ENCODE data around the gene ARFIP1.
"Not testable (repeated sequence)": the region's sequence is repeated elsewhere in the genome, so short reads cannot be mapped to it uniquely, and the experiment has no call there.

Gene ARFIP1, protein sequence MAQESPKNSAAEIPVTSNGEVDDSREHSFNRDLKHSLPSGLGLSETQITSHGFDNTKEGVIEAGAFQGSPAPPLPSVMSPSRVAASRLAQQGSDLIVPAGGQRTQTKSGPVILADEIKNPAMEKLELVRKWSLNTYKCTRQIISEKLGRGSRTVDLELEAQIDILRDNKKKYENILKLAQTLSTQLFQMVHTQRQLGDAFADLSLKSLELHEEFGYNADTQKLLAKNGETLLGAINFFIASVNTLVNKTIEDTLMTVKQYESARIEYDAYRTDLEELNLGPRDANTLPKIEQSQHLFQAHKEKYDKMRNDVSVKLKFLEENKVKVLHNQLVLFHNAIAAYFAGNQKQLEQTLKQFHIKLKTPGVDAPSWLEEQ

GRCh38 chr4:152779513-152780266 lies at the start of gene ARFIP1, which contains the start of gene TIGD4:
Gene ARFIP1, plus strand, starts transcription at chr4:152779954. Its CDS starts 49,680 bp downstream, at chr4:152829634.
Gene TIGD4, minus strand, starts transcription at chr4:152779730. Its CDS starts 8,726 bp downstream, at chr4:152771004.
- peak; percentile 42 for TF ChIP-seq POLR2A (IDR thresholded peaks at IDR 0.05; ENCODE audit: low read depth, low read length)
- FAIRE-seq (peak; percentile 94), DNase-seq (ENCODE audit: insufficient read length, low spot score) (peak; percentile 61)

DNA sequence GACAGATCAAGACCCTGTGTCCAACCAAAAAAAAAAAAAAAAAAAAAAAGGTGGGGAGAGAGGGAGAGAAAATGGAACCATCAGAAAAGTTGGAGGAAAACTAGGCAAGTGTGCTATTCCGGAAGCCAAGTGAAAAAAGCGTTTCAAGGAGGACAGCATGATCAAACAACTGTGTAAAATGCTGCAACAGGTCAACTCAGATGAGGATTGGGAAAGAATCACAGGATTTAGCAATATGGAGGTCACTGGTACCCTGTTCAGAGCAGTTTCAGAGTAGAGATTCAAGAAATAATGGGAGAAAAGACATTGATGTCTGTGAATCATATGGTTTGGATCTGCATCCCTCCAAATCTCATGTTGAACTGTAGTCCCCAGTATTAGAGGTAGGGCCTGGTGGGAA lies 47.8 kb upstream of the ARFIP1 start:
- DNase-seq (ENCODE audit: insufficient read length, low spot score) (no peak), FAIRE-seq (no peak)
- no peak for TF ChIP-seq POLR2A (IDR thresholded peaks at IDR 0.05; ENCODE audit: low read depth, low read length)

GRCh38 chr4:152734015-152734698 lies 45.6 kb upstream of the ARFIP1 start:
- no peak for TF ChIP-seq POLR2A (IDR thresholded peaks at IDR 0.05; ENCODE audit: low read depth, low read length)
- FAIRE-seq (no peak), DNase-seq (ENCODE audit: insufficient read length, low spot score) (no peak)

- TF ChIP-seq POLR2A (IDR thresholded peaks at IDR 0.05; ENCODE audit: low read depth, low read length), result no peak
- DNase-seq (ENCODE audit: insufficient read length, low spot score), result no peak
- FAIRE-seq, result no peak
Observed at GRCh38 chr4:152734699-152735050, 45.1 kb upstream of the ARFIP1 start.

GRCh38 chr4:152735396-152735859 lies 44.3 kb upstream of the ARFIP1 start:
- DNase-seq (ENCODE audit: insufficient read length, low spot score) (no peak), FAIRE-seq (no peak)
- TF ChIP-seq POLR2A (IDR thresholded peaks at IDR 0.05; ENCODE audit: low read depth, low read length), result no peak

DNA sequence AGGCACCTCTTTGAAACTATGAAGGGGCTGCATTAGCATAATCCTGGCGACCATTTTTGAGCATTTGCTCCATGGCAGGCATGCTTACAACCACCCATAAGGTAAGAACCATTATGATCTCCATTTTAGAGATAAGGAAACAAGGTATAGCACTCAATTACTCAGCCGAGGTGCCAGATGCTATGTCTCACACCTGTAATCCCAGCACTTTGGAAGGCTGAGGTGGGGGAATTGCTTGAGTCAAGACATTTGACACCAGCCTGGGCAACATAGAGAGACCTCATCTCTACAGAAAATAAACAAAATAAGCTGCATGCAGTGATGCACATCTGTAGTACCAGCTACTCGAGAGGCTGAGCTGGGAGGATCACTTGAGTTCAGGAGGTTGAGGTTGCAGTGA lies 43.8 kb upstream of the ARFIP1 start:
- DNase-seq (ENCODE audit: insufficient read length, low spot score) (no peak), FAIRE-seq (no peak)
- TF ChIP-seq POLR2A (IDR thresholded peaks at IDR 0.05; ENCODE audit: low read depth, low read length), result no peak

DNA sequence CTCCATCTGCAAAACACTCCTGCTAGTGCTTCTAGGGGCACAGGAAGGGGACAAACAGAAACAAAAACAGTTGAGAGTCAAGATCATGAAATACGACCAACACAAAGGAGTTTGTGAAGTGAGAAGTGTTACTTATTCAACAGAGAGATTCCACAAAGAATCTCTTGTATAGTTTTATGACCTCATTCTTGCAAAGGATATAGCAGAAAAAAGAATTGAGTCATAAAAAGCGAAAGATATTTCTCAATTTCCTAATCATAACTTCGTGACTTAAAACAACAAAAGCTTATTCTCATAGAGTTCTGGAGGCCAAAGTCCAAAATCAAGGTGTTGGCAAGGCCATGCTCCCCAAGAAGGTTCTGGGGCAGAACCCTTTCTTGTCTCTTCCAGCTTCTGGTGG lies 40.9 kb upstream of the ARFIP1 start:
- DNase-seq (ENCODE audit: insufficient read length, low spot score), result no peak
- no peak for TF ChIP-seq POLR2A (IDR thresholded peaks at IDR 0.05; ENCODE audit: low read depth, low read length)
- FAIRE-seq, result no peak

GRCh38 chr4:152747444-152747843 lies 32.3 kb upstream of the ARFIP1 start:
- DNase-seq (ENCODE audit: insufficient read length, low spot score), result no peak
- FAIRE-seq, result no peak
- no peak for TF ChIP-seq POLR2A (IDR thresholded peaks at IDR 0.05; ENCODE audit: low read depth, low read length)

DNA sequence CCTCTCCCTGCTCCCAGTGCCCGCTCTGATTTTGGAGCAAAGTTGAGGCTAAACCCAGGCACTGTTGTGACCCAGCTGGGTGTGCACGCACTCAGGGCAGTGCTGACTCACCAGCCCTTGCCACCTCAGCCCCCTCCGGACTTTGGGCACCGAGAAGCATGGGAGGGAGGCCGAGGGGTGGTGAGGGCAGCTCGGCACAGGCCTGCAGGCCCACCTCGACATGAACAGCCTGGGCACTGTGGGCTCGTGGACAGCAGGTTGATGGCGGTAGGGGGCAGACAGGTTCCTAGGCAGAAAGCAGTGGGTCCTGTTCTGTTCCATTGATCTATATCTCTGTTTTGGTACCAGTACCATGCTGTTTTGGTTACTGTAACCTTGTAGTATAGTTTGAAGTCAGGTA lies 31.1 kb upstream of the ARFIP1 start:
- FAIRE-seq (no peak), DNase-seq (ENCODE audit: insufficient read length, low spot score) (no peak)
- TF ChIP-seq POLR2A (IDR thresholded peaks at IDR 0.05; ENCODE audit: low read depth, low read length), result no peak

DNA sequence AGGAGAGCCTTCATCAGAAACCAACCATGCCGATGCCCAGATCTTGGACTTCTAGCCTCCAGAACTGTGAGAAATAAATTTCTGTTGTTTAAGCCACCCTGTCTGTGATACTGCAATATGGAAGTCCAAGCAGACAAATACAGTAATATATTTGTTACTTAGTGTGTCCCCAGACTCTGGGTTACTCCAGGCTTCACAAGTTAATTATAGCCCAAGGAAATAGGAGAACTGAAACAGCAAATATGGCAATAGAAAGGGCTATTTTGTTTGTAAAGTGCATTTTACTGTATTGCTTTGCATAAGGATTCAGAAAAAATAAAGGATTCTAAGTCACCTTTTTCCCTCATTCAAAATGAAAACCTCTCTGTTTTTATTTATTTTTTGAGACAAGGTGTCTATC lies 16.0 kb upstream of the ARFIP1 start:
- DNase-seq (ENCODE audit: insufficient read length, low spot score), result no peak
- FAIRE-seq, result no peak

DNA sequence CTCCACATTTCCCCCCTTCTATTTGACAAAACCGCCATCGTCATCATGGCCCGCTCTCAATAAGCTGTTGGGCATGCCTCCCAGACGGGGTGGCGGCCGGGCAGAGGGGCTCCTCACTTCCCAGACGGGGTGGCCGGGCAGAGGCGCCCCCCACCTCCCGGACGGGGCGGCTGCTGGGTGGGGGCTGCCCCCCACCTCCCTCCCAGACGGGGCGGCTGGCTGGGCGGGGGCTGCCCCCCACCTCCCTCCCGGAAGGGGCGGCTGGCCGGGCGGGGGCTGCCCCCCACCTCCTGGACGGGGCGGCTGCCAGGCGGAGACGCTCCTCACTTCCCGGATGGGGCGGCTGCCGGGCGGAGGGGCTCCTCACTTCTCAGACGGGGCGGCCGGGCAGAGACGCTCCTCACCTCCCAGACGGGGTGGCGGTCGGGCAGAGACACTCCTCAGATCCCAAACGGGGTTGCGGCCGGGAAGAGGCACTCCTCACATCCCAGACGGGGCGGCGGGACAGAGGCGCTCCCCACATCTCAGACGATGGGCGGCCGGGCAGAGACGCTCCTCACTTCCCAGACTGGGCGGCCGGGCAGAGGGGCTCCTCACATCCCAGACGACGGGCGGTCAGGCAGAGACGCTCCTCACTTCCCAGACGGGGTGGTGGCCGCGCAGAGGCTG lies 14.6 kb upstream of the ARFIP1 start:
- not testable (repeated sequence) for FAIRE-seq

More for the DNA sequence above, 16.0 kb upstream of the ARFIP1 start:
- no peak for TF ChIP-seq POLR2A (IDR thresholded peaks at IDR 0.05; ENCODE audit: low read depth, low read length)

GRCh38 chr4:152771741-152772533 lies 7.8 kb upstream of the ARFIP1 start:
- no peak for FAIRE-seq
- DNase-seq (ENCODE audit: insufficient read length, low spot score), result no peak
- TF ChIP-seq POLR2A (IDR thresholded peaks at IDR 0.05; ENCODE audit: low read depth, low read length), result no peak

More for the DNA sequence above, 14.6 kb upstream of the ARFIP1 start:
- not testable (repeated sequence) for DNase-seq (ENCODE audit: insufficient read length, low spot score)

DNA sequence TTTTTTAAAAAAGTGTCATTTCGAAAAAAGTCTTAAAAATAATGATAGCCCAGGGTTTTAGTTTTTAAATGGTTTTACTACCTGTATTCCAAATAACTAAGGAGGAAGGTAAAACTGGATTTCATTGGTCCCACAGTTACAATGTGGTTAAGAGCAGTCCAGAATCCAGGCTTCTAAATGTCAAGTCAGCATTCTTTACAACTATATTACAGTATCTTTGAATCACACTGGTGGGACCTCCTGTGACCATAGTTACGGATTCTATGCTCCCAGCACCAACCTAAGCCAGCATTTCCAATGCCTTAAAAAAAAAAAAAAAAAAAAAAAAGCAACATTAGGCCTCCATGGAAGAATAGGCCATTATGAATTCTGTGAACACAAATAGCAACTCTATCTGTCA lies 6.4 kb upstream of the ARFIP1 start:
- TF ChIP-seq POLR2A (IDR thresholded peaks at IDR 0.05; ENCODE audit: low read depth, low read length), result no peak
- DNase-seq (ENCODE audit: insufficient read length, low spot score) (no peak), FAIRE-seq (no peak)
